ENCODE measurements around the gene PADI3. TPM values are rescaled to one million over a fixed set of nuclear protein-coding genes. Genes with fewer than 3 reads are reported as not detected.

Gene PADI3, protein sequence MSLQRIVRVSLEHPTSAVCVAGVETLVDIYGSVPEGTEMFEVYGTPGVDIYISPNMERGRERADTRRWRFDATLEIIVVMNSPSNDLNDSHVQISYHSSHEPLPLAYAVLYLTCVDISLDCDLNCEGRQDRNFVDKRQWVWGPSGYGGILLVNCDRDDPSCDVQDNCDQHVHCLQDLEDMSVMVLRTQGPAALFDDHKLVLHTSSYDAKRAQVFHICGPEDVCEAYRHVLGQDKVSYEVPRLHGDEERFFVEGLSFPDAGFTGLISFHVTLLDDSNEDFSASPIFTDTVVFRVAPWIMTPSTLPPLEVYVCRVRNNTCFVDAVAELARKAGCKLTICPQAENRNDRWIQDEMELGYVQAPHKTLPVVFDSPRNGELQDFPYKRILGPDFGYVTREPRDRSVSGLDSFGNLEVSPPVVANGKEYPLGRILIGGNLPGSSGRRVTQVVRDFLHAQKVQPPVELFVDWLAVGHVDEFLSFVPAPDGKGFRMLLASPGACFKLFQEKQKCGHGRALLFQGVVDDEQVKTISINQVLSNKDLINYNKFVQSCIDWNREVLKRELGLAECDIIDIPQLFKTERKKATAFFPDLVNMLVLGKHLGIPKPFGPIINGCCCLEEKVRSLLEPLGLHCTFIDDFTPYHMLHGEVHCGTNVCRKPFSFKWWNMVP
- not detected for total RNA-seq
- polyA plus RNA-seq (ENCODE audit: insufficient read length in 6 of 6): under 1 TPM in 1 of 6 donors, not detected in 5; 0.04 TPM
- long read RNA-seq, donor 1: 0 reads
- long read RNA-seq, donor 2: 0 reads
- long read RNA-seq, donor 3: 0 reads
- long read RNA-seq, donor 4: 0 reads
- long read RNA-seq, donor 5: 0 reads
- long read RNA-seq, donor 6: 0 reads
- long read RNA-seq, donor 7: 0 reads
- long read RNA-seq, donor 8: 0 reads
- long read RNA-seq, donor 9: 0 reads
- long read RNA-seq, donor 10: 0 reads
- long read RNA-seq, donor 11: 0 reads
- long read RNA-seq, donor 12: 0 reads

DNA sequence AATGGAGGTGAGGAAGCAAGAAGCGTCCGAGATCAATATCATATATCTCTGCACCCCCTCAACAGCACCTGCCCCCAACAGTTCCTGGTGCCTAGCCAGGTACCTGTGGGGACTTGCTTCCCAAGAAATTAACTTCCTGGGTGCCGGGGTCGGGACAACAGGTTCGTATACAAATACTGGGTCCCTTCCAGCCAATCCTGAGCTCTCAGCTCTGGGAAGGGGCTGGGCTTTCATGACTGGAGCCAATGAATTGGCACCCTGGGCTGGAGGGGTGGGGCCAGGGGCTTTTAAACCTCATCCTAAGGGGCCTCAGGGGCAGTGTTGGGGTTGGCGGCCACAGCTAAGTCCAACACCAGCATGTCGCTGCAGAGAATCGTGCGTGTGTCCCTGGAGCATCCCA, at the start of gene PADI3:
Gene PADI3 (plus strand): TSS at position 318 of the 400 bp plus-strand sequence. CDS start 40 bp downstream, at position 358.
- Histone ChIP-seq H3K4me1 (no peaks in the 10 kb centered on the region), H3K4me3 (no peak within 1 kb of the TSS), H3K9me3 (no peaks in the 10 kb centered on the region), H3K27me3 (peaks cover 0 to 34% of the 10 kb centered on the region in 2 donors), H3K27ac (no peak within 1 kb of the TSS), H3K36me3 (no peaks in the 10 kb centered on the region)
- ATAC-seq (no peak), DNase-seq (no peak)
- intact Hi-C loops (cut with DNase I): no loop called here
- TF ChIP-seq, protein P1, sequence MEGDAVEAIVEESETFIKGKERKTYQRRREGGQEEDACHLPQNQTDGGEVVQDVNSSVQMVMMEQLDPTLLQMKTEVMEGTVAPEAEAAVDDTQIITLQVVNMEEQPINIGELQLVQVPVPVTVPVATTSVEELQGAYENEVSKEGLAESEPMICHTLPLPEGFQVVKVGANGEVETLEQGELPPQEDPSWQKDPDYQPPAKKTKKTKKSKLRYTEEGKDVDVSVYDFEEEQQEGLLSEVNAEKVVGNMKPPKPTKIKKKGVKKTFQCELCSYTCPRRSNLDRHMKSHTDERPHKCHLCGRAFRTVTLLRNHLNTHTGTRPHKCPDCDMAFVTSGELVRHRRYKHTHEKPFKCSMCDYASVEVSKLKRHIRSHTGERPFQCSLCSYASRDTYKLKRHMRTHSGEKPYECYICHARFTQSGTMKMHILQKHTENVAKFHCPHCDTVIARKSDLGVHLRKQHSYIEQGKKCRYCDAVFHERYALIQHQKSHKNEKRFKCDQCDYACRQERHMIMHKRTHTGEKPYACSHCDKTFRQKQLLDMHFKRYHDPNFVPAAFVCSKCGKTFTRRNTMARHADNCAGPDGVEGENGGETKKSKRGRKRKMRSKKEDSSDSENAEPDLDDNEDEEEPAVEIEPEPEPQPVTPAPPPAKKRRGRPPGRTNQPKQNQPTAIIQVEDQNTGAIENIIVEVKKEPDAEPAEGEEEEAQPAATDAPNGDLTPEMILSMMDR (IDR thresholded peaks at IDR 0.05): no peak

DNA sequence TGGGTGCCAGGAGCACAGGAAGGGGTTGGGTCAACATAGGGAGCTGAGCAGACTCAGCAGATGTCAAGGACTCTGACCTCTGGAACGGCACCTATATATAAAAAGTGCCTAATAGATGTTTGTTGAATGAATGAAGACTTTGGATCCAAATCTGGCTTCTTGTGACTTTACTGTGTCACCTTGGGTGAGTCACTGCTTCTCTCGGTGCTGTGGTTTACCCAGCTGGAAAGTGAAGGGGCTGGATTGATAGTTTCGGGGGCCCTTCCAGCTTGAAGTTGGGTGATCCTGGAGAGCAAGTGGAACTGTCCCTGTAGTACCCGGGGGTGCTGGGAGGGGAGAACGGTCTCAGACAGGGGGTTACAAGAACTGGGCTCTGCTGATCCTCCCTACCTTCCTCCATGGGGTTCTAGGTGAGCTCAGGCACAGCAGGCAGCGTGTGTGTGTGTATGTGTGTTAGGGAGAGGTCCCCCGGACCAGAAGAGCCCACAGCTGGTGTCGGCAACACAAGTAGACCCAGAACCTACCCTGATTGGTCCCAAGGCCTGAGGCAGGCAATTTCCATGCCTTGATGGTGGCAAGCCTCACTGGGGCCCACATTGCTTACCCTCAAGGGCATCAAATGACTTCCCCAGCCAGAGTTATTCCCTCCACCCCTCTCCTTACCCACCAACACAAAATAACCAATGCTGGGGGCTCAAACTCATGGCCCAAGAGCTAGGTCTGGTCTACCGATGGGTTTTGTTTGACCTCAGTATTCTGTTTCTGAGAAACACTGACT, 49.4 kb upstream of the PADI3 start:
- intact Hi-C loops (cut with DNase I): no loop called here
- no peak overlapping the region for H3K4me3 ChIP-seq
- H3K4me1 ChIP-seq: no peaks in the 10 kb centered on the region
- DNase-seq: no peak
- H3K9me3 ChIP-seq: no peaks in the 10 kb centered on the region
- peaks cover 0 to 21% of the 10 kb centered on the region in 2 donors for H3K27me3 ChIP-seq
- TF ChIP-seq, protein P1 (IDR thresholded peaks at IDR 0.05): no peak
- no peak for ATAC-seq
- no peaks in the 10 kb centered on the region for H3K36me3 ChIP-seq
- H3K27ac ChIP-seq: no peak overlapping the region

DNA sequence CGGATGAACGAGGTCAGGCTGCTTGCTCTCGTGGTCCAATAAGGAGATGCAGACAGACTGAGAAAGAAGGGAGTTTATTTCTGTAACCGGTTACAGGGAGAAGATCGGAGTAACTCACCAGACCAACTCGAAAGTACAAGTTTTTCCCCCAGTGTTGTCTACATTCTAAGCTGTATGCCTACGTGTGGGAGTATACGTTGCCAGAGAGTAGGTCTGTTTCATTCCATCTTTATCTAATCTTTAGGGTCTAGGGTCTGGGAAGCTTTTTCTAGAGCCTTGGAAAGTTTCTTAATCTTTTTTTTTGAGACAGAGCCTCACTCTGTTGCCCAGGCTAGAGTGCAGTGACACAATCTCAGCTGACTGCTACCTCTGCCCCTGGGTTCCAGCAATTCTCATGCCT, 48.7 kb upstream of the PADI3 start:
- intact Hi-C loops (cut with DNase I): no loop called here
- H3K9me3 ChIP-seq: no peaks in the 10 kb centered on the region
- no peak for ATAC-seq
- no peak for DNase-seq
- no peak overlapping the region for H3K27ac ChIP-seq
- peaks cover 0 to 21% of the 10 kb centered on the region in 2 donors for H3K27me3 ChIP-seq
- no peak overlapping the region for H3K4me3 ChIP-seq
- H3K4me1 ChIP-seq: no peaks in the 10 kb centered on the region
- no peaks in the 10 kb centered on the region for H3K36me3 ChIP-seq
- TF ChIP-seq, protein P1 (IDR thresholded peaks at IDR 0.05): no peak

DNA sequence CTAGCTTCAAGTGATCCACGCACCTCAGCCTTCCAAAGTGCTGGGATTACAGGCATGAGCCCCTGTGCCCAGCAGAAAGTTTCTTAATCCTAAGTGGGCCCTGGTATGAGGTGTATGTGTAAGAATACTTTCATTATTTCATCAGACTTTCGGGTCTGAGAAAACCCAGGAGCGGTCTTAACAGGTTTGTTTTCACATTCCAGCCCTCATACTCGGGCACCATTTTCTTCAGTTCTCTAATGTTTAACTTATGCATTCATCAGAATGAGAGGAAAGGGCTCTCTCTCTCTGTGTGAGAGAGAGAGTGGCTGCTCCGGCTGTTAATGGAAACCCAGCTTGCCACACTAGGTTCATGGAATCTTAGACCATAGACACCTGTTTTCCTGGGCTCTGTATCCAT, 48.1 kb upstream of the PADI3 start:
- Histone ChIP-seq H3K4me1 (no peaks in the 10 kb centered on the region), H3K4me3 (no peak overlapping the region), H3K27ac (no peak overlapping the region), H3K9me3 (no peaks in the 10 kb centered on the region), H3K36me3 (no peaks in the 10 kb centered on the region), H3K27me3 (peaks cover 0 to 21% of the 10 kb centered on the region in 2 donors)
- DNase-seq (peak in 1 of 4 donors; percentile 67), ATAC-seq (peak; percentile 52)
- TF ChIP-seq, protein P1 (IDR thresholded peaks at IDR 0.05): no peak
- intact Hi-C loops (cut with DNase I): no loop called here
